GM19351 (cell line): Measurements from ENCODE around the gene TEF.
A peak's percentile ranks its signal among the peaks of the same experiment; 100 is the strongest.
"Not testable (repeated sequence)": the region's sequence is repeated elsewhere in the genome, so short reads cannot be mapped to it uniquely, and the experiment has no call there.

Experiments
- ATAC-seq: cut with Tn5 transposase; IDR thresholded peaks from one replicate; pipeline ENCODE4 v1.9.1; 2021; ENCODE audit warnings: mild to moderate bottlenecking, moderate library complexity; ENCODE audit not compliant: unreplicated experiment

TEF gene

GRCh38 chr22:41417622-41418390, 36.1 kb downstream of the TEF start:
- ATAC-seq, result no peak

- no peak for ATAC-seq
Measured at GRCh38 chr22:41418717-41419116, 37.0 kb downstream of the TEF start.

DNA sequence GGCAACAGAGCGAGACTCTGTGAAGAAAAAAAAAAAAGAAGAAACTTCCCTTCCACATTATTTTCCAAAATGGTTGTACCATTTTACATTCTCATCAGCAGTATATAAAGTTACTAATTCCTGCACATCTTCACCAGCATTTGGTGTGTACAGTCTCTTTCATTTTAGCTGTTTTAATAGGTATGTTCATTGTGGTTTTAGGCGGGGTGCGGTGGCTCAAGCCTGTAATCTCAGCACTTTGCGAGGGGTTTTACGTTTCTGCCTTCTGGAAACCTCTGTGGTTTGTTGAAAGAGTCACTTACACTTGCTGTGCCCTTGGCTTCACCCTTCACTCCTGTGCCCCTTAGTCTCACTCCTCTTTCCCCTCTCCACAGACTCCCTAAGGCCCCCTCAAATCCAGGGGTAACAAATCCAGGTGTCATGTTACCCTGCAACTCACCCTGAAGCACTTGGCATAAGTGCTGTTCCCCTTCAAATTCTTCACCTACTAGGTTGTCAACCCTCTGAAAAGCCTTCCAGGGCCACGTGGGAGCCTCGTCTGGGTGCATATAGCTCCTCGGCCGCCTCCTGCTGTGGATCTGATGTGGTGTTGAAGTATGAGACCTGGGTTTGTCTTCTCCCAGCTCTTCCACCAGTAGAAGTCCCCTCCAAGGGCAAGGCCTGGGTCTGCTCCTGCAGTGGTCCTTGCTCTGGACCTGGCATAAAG, 44.1 kb downstream of the TEF start:
- no peak for ATAC-seq

DNA sequence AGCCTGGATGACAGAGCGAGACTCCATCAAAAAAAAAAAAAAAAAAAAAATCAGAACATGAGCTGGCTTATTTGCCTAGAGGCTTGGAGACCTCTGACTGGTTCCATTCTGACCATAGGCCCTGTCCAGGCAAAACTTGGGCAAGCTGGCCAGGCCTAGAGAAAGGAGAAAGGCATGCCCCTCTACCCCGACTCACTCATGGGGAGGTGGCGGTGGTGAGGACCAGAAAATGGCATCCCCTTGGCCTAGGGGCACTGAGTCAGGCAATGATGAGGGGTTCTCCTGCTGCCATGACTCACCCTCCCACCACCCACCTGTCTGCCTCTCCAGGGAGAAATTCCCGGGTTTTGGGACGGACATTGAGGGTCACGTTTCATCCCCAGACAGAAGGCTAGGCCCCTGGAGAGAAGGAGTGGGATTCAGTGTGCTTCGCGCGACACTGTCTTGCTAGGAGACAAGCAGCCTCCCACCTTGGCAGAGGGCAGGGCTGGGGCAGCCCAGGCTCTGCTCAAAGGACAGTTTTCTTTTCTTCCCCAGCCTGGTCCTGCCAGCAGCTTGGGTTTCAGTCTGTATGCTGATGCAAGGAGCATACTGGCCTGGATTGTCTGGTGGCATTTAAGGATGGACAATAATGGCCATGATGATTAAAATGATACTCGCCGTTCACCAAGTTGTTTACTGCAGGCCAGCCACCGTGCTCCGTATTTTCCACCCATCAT, 47.6 kb downstream of the TEF start:
- ATAC-seq, result no peak

DNA sequence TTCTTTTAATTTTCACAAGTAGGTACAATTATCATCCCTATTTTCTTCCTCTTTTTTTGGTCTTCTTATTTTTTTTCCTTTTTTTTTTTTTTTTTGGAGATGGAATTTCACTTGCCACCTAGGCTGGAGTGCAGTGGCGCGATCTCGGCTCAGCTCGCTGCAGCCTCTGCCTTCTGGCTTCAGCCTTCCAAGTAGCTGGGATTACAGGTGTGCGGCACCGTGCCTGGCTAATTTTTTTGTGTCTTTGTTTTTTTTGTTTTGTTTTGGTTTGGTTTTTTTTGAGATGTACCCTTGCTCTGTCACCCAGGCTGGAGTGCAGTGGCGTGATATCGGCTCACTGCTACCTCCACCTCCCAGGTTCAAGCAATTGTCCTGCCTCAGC, 48.2 kb downstream of the TEF start:
- no peak for ATAC-seq

DNA sequence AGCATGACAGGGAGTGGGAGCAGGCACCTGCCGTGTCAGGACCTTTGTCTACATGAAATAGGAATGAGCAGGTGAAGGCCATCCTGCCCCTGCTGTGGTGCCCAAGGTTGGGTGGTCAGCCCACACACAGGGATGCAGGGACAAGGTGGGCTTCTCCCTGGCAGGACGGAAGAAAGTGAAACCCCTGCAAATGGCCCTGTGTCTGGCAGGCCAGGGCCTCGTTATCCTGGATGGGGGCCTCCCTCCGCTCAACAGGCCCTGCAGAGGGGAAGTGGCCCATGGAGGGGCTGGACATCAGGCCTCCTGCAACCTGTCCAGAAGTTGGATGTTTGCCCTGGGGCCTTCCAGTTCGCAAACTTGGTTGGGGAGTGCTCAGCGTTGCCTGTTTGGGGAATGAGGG, 49.9 kb downstream of the TEF start:
- no peak for ATAC-seq

DNA sequence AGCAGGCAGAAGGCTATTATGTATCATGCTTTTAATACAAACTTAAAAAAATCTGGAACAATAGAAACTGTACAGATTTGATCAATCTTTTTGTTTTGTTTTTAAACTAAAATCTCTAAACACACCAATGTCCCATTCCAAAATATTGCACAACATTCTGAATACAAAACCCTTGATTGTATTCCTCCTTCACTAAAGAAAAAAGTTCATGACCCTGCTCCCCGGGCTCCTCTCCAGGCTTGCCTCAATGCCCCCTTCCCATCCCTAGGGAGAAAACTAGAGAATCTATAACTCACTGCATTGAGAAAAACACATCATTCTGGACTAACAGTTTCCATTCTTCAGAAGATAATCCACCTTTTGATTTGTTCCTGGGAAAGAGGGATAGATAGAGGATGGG, 51.7 kb downstream of the TEF start:
- ATAC-seq, result not testable (repeated sequence)

- ATAC-seq, result not testable (repeated sequence)
Measured at GRCh38 chr22:41434361-41435003, 52.7 kb downstream of the TEF start.

GRCh38 chr22:41435560-41435959, 53.8 kb downstream of the TEF start:
- ATAC-seq, result no peak

GRCh38 chr22:41436322-41437113, 54.8 kb downstream of the TEF start:
- no peak for ATAC-seq

GRCh38 chr22:41437198-41437597, 55.5 kb downstream of the TEF start:
- no peak for ATAC-seq

GRCh38 chr22:41440511-41440910, 58.8 kb downstream of the TEF start:
- not testable (repeated sequence) for ATAC-seq

DNA sequence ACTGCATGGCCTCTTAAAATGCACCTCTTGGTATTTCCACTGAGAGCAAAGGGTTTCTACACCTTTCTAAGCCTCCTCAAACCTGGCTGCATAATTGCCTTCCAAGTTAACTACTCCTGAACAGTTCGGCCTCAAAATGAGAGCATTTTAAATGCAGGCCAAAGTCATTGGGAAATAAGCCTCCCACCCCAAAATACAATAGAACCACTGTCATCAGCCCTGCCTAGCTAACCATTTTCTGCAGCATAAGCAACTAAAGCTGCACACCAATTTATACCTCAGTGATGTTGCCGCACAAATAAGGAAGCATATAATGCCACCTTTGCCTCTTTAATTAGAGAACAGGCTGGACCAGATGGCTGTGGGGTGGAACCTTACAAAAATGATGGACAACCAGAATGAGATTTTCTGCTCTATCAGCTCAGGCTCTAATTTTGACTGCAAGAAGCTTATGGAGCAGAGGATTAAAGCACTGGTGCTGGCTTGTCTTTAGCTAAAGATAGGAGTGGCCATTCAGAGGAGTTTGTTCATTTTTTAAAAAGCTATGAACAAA, 60.6 kb downstream of the TEF start:
- no peak for ATAC-seq

GRCh38 chr22:41444360-41445128, 62.8 kb downstream of the TEF start:
- peak; percentile 56 for ATAC-seq

DNA sequence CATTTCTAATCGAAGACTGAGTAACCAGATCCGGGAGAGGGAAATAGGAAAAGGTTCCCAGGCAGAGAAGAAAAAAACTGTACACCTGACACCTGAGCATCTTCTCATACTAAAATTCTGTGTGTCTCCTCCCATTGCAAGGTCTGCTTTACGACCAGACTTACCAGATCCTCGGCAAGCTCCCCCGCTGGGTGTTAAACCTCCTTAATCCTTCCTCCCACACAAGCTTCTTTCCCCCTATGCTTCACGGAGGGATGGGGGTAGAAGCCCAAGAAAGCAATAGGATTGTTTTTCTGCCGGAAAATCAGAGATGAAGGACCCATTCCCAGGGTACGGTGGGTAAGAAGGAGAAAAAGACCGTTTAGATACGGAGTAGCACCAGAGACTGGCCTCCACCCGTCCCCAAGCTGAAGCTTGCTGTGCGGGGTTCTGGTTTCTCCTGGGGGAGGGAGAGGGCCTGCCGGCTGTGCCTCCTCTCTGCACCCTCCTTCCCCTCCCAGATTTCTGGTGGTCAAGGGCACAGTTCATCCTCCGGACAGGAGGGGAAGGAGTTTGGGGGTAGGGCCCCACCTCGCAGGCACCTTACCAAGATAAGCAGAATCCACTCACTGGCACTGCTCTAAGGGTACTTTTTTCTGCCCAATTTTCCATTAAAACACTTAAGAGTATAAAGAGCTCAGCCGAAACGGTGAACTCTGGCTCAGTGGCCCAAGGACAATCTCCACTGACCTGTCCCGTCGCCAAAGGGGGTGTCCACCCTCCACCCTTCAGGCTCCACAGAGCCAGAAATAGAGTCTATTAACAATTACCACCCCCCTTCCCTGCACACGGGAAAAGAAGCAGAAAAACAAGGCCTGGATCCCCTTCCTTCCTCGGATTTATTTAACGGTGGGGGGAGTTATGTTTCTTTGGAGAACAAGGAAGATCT, 63.7 kb downstream of the TEF start:
- no peak for ATAC-seq

DNA sequence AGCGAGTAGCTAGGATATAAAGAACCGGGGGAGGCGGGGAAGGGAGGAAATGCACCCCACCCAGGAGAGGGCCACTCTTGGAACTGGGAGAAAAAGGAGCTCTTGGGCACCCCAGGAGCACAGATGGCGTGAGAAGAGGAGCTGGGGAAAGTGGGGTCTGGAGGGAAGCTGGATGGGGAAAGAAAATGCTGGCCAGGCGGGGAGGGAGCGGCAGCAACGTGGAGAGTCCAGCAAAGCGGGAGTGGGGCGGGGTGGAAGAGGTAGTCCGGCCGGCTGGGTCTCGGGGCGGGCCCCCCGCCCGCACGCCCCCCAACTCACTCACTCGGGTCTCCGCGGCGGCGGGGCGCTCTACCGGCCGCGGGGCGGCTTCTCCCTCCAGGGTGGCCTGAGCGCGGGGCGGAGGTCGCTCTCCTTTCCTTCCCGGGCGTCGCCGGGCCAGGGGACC, 64.3 kb downstream of the TEF start:
- no peak for ATAC-seq

DNA sequence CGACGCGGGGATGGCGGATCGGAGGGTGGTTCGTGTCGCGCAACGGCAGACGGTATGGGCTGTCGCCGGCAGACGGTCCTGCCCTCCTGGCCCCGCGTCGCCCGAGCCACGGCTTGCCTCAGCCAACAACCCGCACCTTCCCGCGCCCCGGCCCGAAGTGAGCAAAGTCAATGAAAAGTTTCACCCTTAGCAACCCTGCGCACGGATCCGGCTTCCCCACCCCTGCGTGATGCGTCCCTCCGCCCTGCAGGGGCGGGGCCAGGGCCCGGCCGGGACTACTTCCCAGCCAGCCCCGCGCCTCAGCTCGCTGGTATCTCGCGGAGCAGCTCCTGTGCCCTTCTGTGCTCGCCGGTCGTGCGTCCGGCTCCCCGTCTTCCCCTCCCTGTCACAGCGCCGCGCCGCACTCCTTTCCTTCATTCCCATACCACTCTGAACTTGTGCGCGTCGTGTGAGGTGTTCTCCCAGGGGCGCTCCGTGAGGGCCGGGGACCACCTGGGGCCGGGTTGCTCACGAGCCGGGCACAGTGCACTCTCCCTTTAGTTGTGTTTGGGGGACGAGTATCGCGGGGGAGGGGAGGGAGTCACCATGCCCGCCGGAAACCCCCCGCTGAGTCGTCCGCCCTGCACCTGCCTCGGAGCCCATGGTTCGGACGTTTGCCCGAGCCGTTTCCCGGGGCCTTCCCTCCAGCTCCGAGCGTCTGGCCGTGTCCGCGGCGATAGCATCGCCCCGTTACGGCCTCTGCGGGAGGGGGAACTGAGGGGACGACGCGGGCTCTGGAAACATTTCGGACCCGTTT, 65.1 kb downstream of the TEF start, which contains the start of gene TOB2:
Gene TOB2 (minus strand): TSS at position 163 of the 796 bp plus-strand sequence. CDS start 9,456 bp downstream, outside the sequence.
- ATAC-seq, result peak; percentile 34
